ENCODE data around the gene IL23R. TPM values are rescaled to one million over a fixed set of nuclear protein-coding genes. Genes with fewer than 3 reads are reported as not detected.

IL23R gene
- polyA plus RNA-seq, 3 donors, result not detected

Other genes starting within 250 kb of the IL23R start
- gene DNAI4, start 241.6 kb upstream of the IL23R start, polyA plus RNA-seq, result 1 to 10 TPM in 1 of 3 donors, under 1 TPM in 2; 0.83 to 1.1 (median 0.90) TPM
- gene MIER1, start 241.5 kb upstream of the IL23R start, polyA plus RNA-seq, result 10 to 100 TPM in 1 of 3 donors, 1 to 10 TPM in 2; 4.0 to 23.5 (median 9.9) TPM
- 1 to 10 TPM; 2.4 to 3.5 (median 2.7) TPM for gene SLC35D1, start 112.3 kb upstream of the IL23R start, polyA plus RNA-seq
- not detected for gene C1orf141, start 31.5 kb upstream of the IL23R start, polyA plus RNA-seq
- gene IL12RB2, start 141.4 kb downstream of the IL23R start, polyA plus RNA-seq, result under 1 TPM; 0.46 to 0.97 (median 0.90) TPM